ENCODE measurements around the gene MCM6.
"Not testable (repeated sequence)": the region's sequence is repeated elsewhere in the genome, so short reads cannot be mapped to it uniquely, and the experiment has no call there.

The MCM6 gene

DNA sequence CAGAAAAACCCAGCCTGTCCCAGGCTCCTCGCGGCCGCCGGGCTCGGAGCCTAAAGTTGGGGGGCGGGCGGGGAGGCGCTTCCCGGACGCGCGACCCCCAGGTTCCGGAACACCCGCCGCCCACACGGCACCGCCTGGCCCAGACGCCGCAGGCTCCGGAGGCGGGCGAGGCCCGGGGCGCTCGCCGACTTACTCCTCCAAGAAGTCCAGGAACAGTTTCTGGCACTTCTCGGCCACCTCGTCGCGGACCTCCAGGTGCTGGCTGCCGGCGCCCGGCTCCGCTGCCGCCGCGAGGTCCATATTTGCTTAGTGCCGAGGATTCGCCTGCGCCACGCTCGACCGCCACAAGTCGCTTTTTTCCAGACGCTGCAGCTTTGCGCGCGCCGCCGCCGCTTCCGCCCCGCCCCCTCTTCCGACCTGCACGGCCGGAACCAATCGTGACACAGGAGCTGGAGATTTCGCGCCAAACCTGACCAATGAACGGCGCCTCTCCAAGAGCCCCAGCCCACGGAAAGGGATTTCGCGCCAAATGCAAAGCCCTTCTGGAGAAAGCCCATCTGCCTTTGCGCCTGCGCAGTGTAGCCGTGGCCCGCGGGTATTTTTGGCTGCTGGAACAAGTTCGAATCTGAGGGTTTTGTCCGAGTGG, at the start of gene MCM6:
TSS of gene MCM6 (minus strand) at position 378 of the 646 bp plus-strand sequence. CDS start at position 300, 78 bp downstream.
- in situ Hi-C loops (cut with HindIII; ENCODE audit: low sequenced_read_pairs) = no loop called here

DNA sequence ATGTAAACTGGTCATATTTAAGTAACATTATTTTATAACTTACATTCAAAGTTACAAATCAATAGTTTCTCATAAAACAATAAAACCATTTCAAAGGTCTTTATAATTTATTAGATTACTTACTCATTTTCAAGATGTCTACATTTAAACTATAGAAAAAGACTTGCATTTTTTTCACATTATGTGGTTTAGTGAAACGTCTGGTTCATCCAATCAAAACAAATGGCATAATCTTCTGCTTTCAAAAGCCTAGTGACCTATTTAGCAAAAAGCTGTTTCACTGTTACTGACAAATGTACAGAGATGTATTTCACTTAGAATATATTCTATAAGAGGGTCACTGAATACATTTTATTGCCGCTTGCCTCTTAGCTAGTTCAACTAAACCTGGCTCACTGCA, 49.3 kb upstream of the MCM6 start:
- in situ Hi-C loops (cut with HindIII; ENCODE audit: low sequenced_read_pairs) = no loop called here

GRCh38 chr2:135916207-135916606, 40.0 kb upstream of the MCM6 start:
- in situ Hi-C loops (cut with HindIII; ENCODE audit: low sequenced_read_pairs) = loop anchor here (25.0 kb wide), 1 partner anchor 471 kb away; no protein-coding TSS in a partner anchor

GRCh38 chr2:135914485-135914884, 38.2 kb upstream of the MCM6 start:
- in situ Hi-C loops (cut with HindIII; ENCODE audit: low sequenced_read_pairs) = loop anchor here (25.0 kb wide), 1 partner anchor 473 kb away; no protein-coding TSS in a partner anchor

- in situ Hi-C loops (cut with HindIII; ENCODE audit: low sequenced_read_pairs) = loop anchor here (25.0 kb wide), 1 partner anchor 473 kb away; no protein-coding TSS in a partner anchor
Measured at GRCh38 chr2:135913727-135914365, 37.6 kb upstream of the MCM6 start.

DNA sequence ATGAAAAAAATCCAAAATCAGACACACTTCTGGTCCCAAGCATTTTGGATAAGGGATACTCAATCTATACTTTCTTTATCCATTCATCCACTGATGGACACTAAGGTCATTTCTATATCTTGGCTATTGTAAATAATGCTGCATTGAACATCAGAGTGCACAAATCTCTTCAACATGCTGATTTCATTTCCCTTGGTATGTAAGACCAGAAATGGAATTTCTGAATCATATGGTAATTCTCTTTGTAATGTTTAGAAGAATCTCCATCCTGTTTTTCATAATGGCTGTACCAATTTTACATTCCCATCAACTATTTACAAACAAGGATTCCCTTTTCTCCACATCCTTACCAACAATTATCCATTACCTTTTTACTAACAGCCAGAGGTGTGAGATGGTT, 33.7 kb upstream of the MCM6 start:
- in situ Hi-C loops (cut with HindIII; ENCODE audit: low sequenced_read_pairs) = loop anchor here (25.0 kb wide), 1 partner anchor 477 kb away; no protein-coding TSS in a partner anchor

GRCh38 chr2:135905679-135906078, 29.4 kb upstream of the MCM6 start:
- in situ Hi-C loops (cut with HindIII; ENCODE audit: low sequenced_read_pairs) = loop anchor here (25.0 kb wide), 1 partner anchor 482 kb away; no protein-coding TSS in a partner anchor

- in situ Hi-C loops (cut with HindIII; ENCODE audit: low sequenced_read_pairs) = loop anchor here (25.0 kb wide), 1 partner anchor 483 kb away; no protein-coding TSS in a partner anchor
Measured at GRCh38 chr2:135904341-135904989, 28.2 kb upstream of the MCM6 start.

DNA sequence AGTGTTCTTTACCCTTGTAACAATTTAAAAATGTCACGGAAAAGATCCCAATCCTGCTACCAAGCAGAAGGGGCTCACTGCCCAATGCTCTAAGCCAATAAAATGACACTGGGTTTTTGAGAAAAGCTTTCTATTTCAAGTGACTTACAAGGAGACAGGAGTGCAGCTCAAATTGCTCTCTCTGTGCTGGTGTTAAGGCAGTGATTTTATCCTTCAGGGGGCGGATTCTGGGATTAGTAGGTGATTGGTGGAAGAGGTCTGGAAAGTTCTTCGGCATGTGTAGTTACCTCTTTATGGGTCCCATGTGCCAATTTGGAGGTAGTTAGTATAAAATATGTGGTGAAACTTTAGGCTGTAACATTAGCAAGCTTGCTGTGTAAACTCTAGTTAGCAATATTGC, 27.4 kb upstream of the MCM6 start:
- in situ Hi-C loops (cut with HindIII; ENCODE audit: low sequenced_read_pairs) = loop anchor here (25.0 kb wide), 1 partner anchor 484 kb away; no protein-coding TSS in a partner anchor

DNA sequence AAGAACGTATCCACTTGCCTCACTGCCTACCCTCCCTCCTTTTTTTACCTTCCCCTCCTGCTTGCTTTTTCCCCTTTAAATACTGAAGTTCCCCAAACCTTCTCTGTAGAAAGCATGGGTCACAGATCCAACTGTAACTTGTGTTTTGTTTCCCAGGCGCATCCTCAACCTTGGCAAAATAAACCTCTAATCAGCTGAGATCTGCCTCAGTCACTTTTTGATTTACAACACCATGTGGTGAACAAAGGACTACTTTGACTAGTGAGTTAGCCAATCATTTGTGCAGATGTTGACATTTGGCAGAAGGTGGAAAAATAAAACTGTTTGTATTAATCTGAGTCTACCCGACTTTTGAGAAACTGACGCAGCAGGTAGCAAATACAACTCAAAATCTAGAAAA, 23.3 kb upstream of the MCM6 start:
- in situ Hi-C loops (cut with HindIII; ENCODE audit: low sequenced_read_pairs) = loop anchor here (5.0 kb wide), 1 partner anchor 52 kb away; no protein-coding TSS in a partner anchor

DNA sequence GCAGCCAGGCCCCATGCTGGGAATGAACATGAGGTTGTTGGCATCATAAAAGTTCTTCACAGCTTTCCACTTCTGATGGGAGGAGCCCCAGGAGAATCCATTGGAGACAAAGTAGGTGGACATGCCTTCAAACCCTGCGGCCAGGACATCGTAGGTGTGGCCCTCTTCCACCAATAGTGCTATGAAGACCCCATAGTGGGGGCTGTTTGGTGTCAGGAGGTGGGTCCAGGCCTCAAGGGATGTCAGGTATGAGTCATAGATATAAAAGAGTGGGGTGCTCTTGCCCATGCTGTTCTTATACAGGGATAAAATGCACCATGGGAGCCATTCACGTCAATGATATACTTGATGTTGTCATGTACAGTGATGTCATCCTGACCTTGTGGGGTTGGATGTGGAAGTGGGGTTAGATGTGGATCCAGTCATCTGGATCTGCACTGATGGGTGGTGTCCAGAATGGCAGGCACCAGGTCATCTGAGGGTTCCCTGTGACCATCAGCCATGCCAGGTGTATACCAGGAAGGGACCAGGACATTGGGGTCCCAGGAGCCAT, 22.1 kb upstream of the MCM6 start:
- in situ Hi-C loops (cut with HindIII; ENCODE audit: low sequenced_read_pairs) = loop anchor here (5.0 kb wide), 1 partner anchor 51 kb away; no protein-coding TSS in a partner anchor

- in situ Hi-C loops (cut with HindIII; ENCODE audit: low sequenced_read_pairs) = loop anchor here (5.0 kb wide), 1 partner anchor 48 kb away; no protein-coding TSS in a partner anchor
Measured at GRCh38 chr2:135894930-135895329, 18.7 kb upstream of the MCM6 start.

DNA sequence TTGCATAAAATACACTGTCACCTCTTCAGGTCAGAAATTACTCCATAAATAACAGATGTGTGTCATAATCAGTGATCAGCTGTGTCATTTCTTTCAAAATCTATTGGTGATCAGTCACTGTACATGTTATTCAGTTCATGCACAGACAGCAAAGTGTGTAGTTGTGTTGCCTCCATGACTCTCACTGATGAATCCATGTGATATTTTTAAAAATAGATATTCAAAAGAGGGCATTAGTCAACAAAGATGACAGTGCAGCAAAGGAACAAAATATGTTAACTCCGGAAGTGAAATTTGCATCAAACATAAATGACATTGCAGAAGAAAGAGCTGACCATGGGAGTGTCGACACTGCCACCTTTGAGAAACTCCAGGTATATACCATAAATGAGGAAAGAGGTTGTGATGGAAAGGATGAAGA, 17.1 kb upstream of the MCM6 start:
- in situ Hi-C loops (cut with HindIII; ENCODE audit: low sequenced_read_pairs) = no loop called here

DNA sequence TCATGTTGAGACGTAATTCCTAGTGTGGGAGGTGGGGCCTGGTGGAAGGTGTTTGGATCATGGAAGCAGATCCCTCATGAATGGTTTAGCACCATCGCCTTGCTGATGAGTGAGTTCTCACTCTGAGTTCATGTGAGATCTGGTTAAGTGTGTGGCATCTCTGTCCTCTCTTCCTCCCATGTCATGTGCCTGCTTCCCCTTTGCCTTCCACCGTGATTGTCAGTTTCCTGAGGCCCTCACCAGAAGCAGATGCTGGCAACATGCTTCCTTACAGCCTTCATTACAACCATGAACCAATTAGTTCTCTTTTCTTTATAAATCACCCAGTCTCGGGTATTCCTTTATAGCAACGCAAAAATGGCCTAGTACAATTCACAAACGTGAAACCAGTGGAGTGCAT, 14.6 kb upstream of the MCM6 start:
- in situ Hi-C loops (cut with HindIII; ENCODE audit: low sequenced_read_pairs) = no loop called here

DNA sequence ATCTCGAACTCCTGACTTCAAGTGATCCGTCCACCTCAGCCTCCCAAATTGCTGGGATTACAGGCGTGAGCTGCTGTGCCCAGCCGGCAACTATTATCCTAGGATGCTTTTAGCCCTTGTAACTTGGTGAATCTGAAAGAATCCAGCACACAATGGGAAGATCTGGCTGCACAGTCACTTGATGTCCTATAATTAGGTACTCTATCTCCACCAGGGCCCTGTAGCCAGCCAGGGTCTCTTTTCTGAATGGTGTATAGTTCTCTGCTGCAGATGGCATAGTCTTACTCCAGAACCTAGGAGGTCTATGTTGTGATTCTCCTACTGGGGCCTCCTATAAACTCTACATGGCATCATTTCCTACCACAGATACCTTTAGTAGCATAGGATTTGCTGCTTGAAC, 13.9 kb upstream of the MCM6 start:
- in situ Hi-C loops (cut with HindIII; ENCODE audit: low sequenced_read_pairs) = no loop called here

GRCh38 chr2:135888587-135888986, 12.3 kb upstream of the MCM6 start:
- in situ Hi-C loops (cut with HindIII; ENCODE audit: low sequenced_read_pairs) = not testable (repeated sequence)

- in situ Hi-C loops (cut with HindIII; ENCODE audit: low sequenced_read_pairs) = no loop called here
Measured at GRCh38 chr2:135885709-135886108, 9.5 kb upstream of the MCM6 start.

DNA sequence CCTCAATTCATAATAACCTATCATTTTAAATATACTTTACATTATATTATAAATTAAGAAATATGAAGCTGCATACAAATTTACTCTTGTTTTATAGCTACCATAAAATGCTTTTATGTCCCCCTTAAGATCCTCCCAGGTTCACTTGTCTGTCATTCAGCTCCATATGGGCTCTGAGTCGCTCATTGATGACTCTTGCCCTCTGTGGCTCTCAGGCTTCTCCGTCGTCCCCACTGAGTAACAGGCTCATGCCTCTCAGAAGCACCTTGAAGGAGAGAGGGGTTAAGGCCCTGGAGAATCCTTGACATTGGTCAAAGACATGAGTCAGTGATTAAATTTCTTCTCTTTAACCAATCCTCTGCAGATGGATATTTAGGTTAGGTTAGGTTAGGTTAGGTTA, 6.2 kb upstream of the MCM6 start:
- in situ Hi-C loops (cut with HindIII; ENCODE audit: low sequenced_read_pairs) = no loop called here

DNA sequence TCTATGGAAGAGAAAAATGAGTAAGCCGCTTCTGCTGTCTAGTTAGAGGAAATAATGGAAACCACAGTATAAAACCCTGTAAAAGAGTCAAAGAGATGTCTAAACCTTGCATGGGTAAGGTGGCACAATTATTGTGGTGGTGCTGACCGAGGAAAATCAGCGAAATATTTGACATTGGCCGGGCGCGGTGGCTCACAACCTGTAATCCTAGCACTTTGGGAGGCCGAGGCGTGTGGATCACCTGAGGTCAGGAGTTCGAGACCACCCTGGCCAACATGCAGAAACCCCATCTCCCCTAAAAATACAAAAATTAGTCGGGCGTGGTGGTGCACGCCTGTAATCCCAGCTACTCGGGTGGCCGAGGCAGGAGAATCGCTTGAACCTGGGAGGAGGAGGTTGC, 527 bp upstream of the MCM6 start:
- in situ Hi-C loops (cut with HindIII; ENCODE audit: low sequenced_read_pairs) = not testable (repeated sequence)

GRCh38 chr2:135875491-135876065, 665 bp downstream of the MCM6 start:
- in situ Hi-C loops (cut with HindIII; ENCODE audit: low sequenced_read_pairs) = no loop called here

Measured in endothelial cell of hepatic sinusoid (primary cell).